Astrocyte of the hippocampus (primary cell): ENCODE data around the gene RAB30.
"Not testable (repeated sequence)": the region's sequence is repeated elsewhere in the genome, so short reads cannot be mapped to it uniquely, and the experiment has no call there.

Source experiments
- DNase-seq: peaks from one replicate; pipeline ENCODE4 v3.0.0; 2011; ENCODE audit warnings: low read depth, low spot score

Gene RAB30

GRCh38 chr11:83011333-83012167 lies 60.1 kb downstream of the RAB30 start:
- peak; percentile 37 for DNase-seq

- DNase-seq, result no peak
Observed at GRCh38 chr11:83009999-83010398, 61.7 kb downstream of the RAB30 start.

- DNase-seq, result not testable (repeated sequence)
Observed at GRCh38 chr11:83009136-83009535, 62.6 kb downstream of the RAB30 start.

GRCh38 chr11:83008581-83008923 lies 63.1 kb downstream of the RAB30 start:
- peak; percentile 37 for DNase-seq

GRCh38 chr11:83007909-83008580 lies 63.7 kb downstream of the RAB30 start:
- no peak for DNase-seq

- no peak for DNase-seq
Observed at GRCh38 chr11:83007477-83007876, 64.2 kb downstream of the RAB30 start.

GRCh38 chr11:83006877-83007330 lies 64.8 kb downstream of the RAB30 start:
- peak; percentile 42 for DNase-seq

- no peak for DNase-seq
Observed at GRCh38 chr11:83004746-83005556, 66.7 kb downstream of the RAB30 start.

GRCh38 chr11:83002522-83002921 lies 69.2 kb downstream of the RAB30 start:
- no peak for DNase-seq

- DNase-seq, result no peak
Observed at GRCh38 chr11:83002053-83002452, 69.6 kb downstream of the RAB30 start.

- DNase-seq, result no peak
Observed at GRCh38 chr11:83000381-83000780, 71.3 kb downstream of the RAB30 start.

- DNase-seq, result no peak
Observed at GRCh38 chr11:82999232-82999631, 72.5 kb downstream of the RAB30 start.

GRCh38 chr11:82998697-82999096 lies 73.0 kb downstream of the RAB30 start:
- DNase-seq, result no peak

- DNase-seq, result peak; percentile 46
Observed at GRCh38 chr11:82996966-82997606, 74.6 kb downstream of the RAB30 start.

GRCh38 chr11:82995754-82996398 lies 75.8 kb downstream of the RAB30 start:
- peak; percentile 84 for DNase-seq

- no peak for DNase-seq
Observed at GRCh38 chr11:82995235-82995634, 76.5 kb downstream of the RAB30 start.

- DNase-seq, result no peak
Observed at GRCh38 chr11:82994604-82995230, 77.0 kb downstream of the RAB30 start.

- DNase-seq, result no peak
Observed at GRCh38 chr11:82992223-82992622, 79.5 kb downstream of the RAB30 start.

- no peak for DNase-seq
Observed at GRCh38 chr11:82989628-82990404, 81.9 kb downstream of the RAB30 start.
